KMS-11 (cell line): ENCODE measurements around the gene GSTA5.
"Not testable (repeated sequence)": the region's sequence is repeated elsewhere in the genome, so short reads cannot be mapped to it uniquely, and the experiment has no call there.

Experiments
- H2AFZ ChIP-seq: fragments of 200-600 bp; sonication (generic); 2 replicates; pipeline ENCODE4 v1.6.1; 2016; ENCODE audit warnings: antibody characterized with exemption, mixed run types, low read depth
- H3K27ac ChIP-seq: fragments of 200-600 bp; sonication (generic); 2 replicates; pipeline ENCODE4 v1.6.1; 2016; ENCODE audit warnings: mild to moderate bottlenecking, mixed run types
- H3K27me3 ChIP-seq: fragments of 200-600 bp; sonication (generic); 2 replicates; pipeline ENCODE4 v1.6.1; 2017; ENCODE audit warnings: mild to moderate bottlenecking, low read depth, mixed run types, moderate library complexity; ENCODE audit not compliant: insufficient read depth
- H3K36me3 ChIP-seq: fragments of 200-600 bp; sonication (generic); 2 replicates; pipeline ENCODE4 v1.6.1; 2017; ENCODE audit warnings: mild to moderate bottlenecking, mixed run types; ENCODE audit not compliant: insufficient read depth
- H3K4me1 ChIP-seq: fragments of 200-600 bp; sonication (generic); 2 replicates; pipeline ENCODE4 v1.6.1; 2016; ENCODE audit warnings: mild to moderate bottlenecking, low read depth, mixed run types; ENCODE audit not compliant: poor library complexity, severe bottlenecking
- H3K4me2 ChIP-seq: fragments of 200-600 bp; sonication (generic); 2 replicates; pipeline ENCODE4 v1.7.0; 2016; ENCODE audit warnings: mild to moderate bottlenecking, mixed run types
- H3K4me3 ChIP-seq: fragments of 200-600 bp; sonication (generic); IDR thresholded peaks from 2 replicates; pipeline ENCODE4 v1.6.1; 2017; ENCODE audit warnings: low read depth, low read length, mixed read lengths; ENCODE audit not compliant: insufficient read depth
- H3K79me2 ChIP-seq: fragments of 200-600 bp; sonication (generic); 2 replicates; pipeline ENCODE4 v1.6.1; 2016; ENCODE audit warnings: low read depth, mixed run types; ENCODE audit not compliant: insufficient read depth
- H3K9ac ChIP-seq: fragments of 200-600 bp; sonication (generic); 2 replicates; pipeline ENCODE4 v1.6.1; 2016; ENCODE audit warnings: mild to moderate bottlenecking, mixed run types
- H4K20me1 ChIP-seq: fragments of 200-600 bp; sonication (generic); 2 replicates; pipeline ENCODE4 v1.6.1; 2016; ENCODE audit warnings: mild to moderate bottlenecking, mixed run types; ENCODE audit not compliant: insufficient read depth
- CTCF ChIP-seq: fragments of 200-600 bp; sonication (generic); conservative IDR thresholded peaks from 2 replicates; pipeline ENCODE4 v1.6.1; 2017; ENCODE audit warnings: low read depth, mild to moderate bottlenecking, antibody characterized with exemption, low read length, moderate library complexity, mixed read lengths

GSTA5 gene

GRCh38 chr6:52872031-52872430 is 31.4 kb upstream of the GSTA5 start:
- H3K4me2 ChIP-seq, result no peak overlapping the region

GRCh38 chr6:52871621-52872020 is 31.0 kb upstream of the GSTA5 start:
- peaks cover 16% of the 10 kb centered on the region; the same call in 1 of the 2 replicates for H3K27me3 ChIP-seq
- H3K4me1 ChIP-seq, result peaks cover 19% of the 10 kb centered on the region
- H3K79me2 ChIP-seq, result no peaks in the 10 kb centered on the region
- H2AFZ ChIP-seq, result no peak overlapping the region
- no peaks in the 10 kb centered on the region for H4K20me1 ChIP-seq
- H3K27ac ChIP-seq, result no peak overlapping the region
- H3K36me3 ChIP-seq, result no peaks in the 10 kb centered on the region
- no peak overlapping the region for H3K4me2 ChIP-seq
- no peak overlapping the region for H3K4me3 ChIP-seq
- TF ChIP-seq CTCF, result no peak
- H3K9ac ChIP-seq, result no peak overlapping the region

More at GRCh38 chr6:52872031-52872430, 31.4 kb upstream of the GSTA5 start:
- Histone ChIP-seq H3K4me3 (no peak overlapping the region), H4K20me1 (no peaks in the 10 kb centered on the region), H3K27me3 (peaks cover 16% of the 10 kb centered on the region; the same call in 1 of the 2 replicates), H2AFZ (no peak overlapping the region), H3K27ac (no peak overlapping the region), H3K9ac (no peak overlapping the region), H3K4me1 (peaks cover 23% of the 10 kb centered on the region), H3K79me2 (no peaks in the 10 kb centered on the region), H3K36me3 (no peaks in the 10 kb centered on the region)
- no peak for TF ChIP-seq CTCF

- H3K4me2 ChIP-seq, H3K36me3 ChIP-seq: not testable (repeated sequence)
Observed at GRCh38 chr6:52870335-52871091, 29.9 kb upstream of the GSTA5 start.

GRCh38 chr6:52868899-52869298 is 28.3 kb upstream of the GSTA5 start:
- not testable (repeated sequence) for H3K4me2 ChIP-seq, H3K9ac ChIP-seq, H3K4me1 ChIP-seq, H3K79me2 ChIP-seq, H4K20me1 ChIP-seq, H3K27me3 ChIP-seq, H2AFZ ChIP-seq, H3K36me3 ChIP-seq, H3K4me3 ChIP-seq, H3K27ac ChIP-seq

More at GRCh38 chr6:52870335-52871091, 29.9 kb upstream of the GSTA5 start:
- H3K27me3 ChIP-seq, result peaks cover 16% of the 10 kb centered on the region; the same call in 1 of the 2 replicates
- H3K9ac ChIP-seq, H4K20me1 ChIP-seq, H2AFZ ChIP-seq, H3K79me2 ChIP-seq, H3K27ac ChIP-seq, H3K4me1 ChIP-seq, H3K4me3 ChIP-seq: not testable (repeated sequence)

- Histone ChIP-seq H3K36me3 (no peaks in the 10 kb centered on the region), H3K4me2 (no peak overlapping the region)
Observed at GRCh38 chr6:52868240-52868639, 27.6 kb upstream of the GSTA5 start.

GRCh38 chr6:52861151-52861550 is 20.5 kb upstream of the GSTA5 start:
- not testable (repeated sequence) for H4K20me1 ChIP-seq, H3K4me2 ChIP-seq, H3K4me3 ChIP-seq, H3K27me3 ChIP-seq, H3K9ac ChIP-seq, H3K79me2 ChIP-seq, H2AFZ ChIP-seq, H3K36me3 ChIP-seq, H3K27ac ChIP-seq
- peaks cover 29% of the 10 kb centered on the region for H3K4me1 ChIP-seq

More at GRCh38 chr6:52868240-52868639, 27.6 kb upstream of the GSTA5 start:
- H3K9ac ChIP-seq, result no peak overlapping the region
- no peak overlapping the region for H2AFZ ChIP-seq
- H4K20me1 ChIP-seq, result no peaks in the 10 kb centered on the region
- no peaks in the 10 kb centered on the region for H3K79me2 ChIP-seq
- no peaks in the 10 kb centered on the region for H3K4me1 ChIP-seq
- peaks cover 8% of the 10 kb centered on the region; the same call in 1 of the 2 replicates for H3K27me3 ChIP-seq
- TF ChIP-seq CTCF, result no peak
- H3K4me3 ChIP-seq, result no peak overlapping the region
- no peak overlapping the region for H3K27ac ChIP-seq
